GM21390 (cell line): ENCODE measurements around the gene MYO5B.

Experiments
- ATAC-seq: cut with Tn5 transposase; IDR thresholded peaks from one replicate; pipeline ENCODE4 v1.9.1; 2021; ENCODE audit not compliant: unreplicated experiment

Gene MYO5B

GRCh38 chr18:50075772-50076171 lies 119.2 kb downstream of the MYO5B start:
- no peak for ATAC-seq

GRCh38 chr18:50074404-50074803 lies 120.5 kb downstream of the MYO5B start:
- no peak for ATAC-seq

DNA sequence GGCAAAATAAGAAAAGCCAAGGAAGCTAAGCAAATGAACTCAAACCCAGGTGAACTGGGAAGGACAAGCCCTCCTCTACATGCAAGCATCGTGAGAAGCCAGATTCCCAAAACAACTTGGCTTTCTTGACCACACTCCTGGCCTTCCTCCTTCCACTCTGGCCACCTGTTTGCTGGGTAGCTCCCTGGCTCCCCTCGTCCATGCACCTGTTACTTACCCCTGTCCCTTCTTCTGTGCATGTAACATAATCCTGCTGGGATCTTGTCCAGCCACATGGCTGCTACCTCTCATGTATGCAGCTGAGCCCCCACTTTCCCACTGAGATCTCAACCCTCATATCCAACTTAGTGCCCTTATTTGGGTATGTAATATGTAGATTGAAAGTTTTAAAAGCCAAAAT lies 121.6 kb downstream of the MYO5B start:
- ATAC-seq: no peak

GRCh38 chr18:50072146-50072545 lies 122.8 kb downstream of the MYO5B start:
- no peak for ATAC-seq

- ATAC-seq: no peak
Observed at GRCh38 chr18:50071397-50071796, 123.5 kb downstream of the MYO5B start.

GRCh38 chr18:50069422-50069821 lies 125.5 kb downstream of the MYO5B start:
- no peak for ATAC-seq

GRCh38 chr18:50065527-50065926 lies 129.4 kb downstream of the MYO5B start:
- no peak for ATAC-seq

- ATAC-seq: no peak
Observed at GRCh38 chr18:50065039-50065438, 129.9 kb downstream of the MYO5B start.

GRCh38 chr18:50061876-50062517 lies 132.9 kb downstream of the MYO5B start:
- no peak for ATAC-seq

GRCh38 chr18:50060822-50061221 lies 134.1 kb downstream of the MYO5B start:
- no peak for ATAC-seq

GRCh38 chr18:50058731-50059130 lies 136.2 kb downstream of the MYO5B start:
- ATAC-seq: no peak

- no peak for ATAC-seq
Observed at GRCh38 chr18:50057009-50057408, 137.9 kb downstream of the MYO5B start.

GRCh38 chr18:50056185-50056584 lies 138.8 kb downstream of the MYO5B start:
- ATAC-seq: no peak

DNA sequence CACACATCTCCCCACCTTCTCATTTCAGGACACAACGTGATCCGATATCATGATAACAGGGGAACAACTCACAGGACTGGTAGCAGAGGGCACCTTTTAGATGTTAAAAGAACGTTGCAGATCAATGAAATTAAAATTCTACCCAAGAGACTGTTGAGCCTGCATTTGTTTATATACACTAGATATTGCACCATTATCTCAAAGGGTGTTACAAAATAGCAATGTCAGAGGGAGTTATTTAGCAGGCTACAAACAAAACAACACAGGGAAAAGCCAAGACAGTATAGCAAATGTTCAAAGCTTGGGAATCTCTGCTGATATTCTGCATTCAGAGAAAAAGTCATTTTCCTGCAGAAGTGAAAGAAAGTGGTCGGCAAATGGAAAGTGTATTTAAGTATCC lies 139.5 kb downstream of the MYO5B start:
- no peak for ATAC-seq

- ATAC-seq: no peak
Observed at GRCh38 chr18:50053111-50053510, 141.8 kb downstream of the MYO5B start.

DNA sequence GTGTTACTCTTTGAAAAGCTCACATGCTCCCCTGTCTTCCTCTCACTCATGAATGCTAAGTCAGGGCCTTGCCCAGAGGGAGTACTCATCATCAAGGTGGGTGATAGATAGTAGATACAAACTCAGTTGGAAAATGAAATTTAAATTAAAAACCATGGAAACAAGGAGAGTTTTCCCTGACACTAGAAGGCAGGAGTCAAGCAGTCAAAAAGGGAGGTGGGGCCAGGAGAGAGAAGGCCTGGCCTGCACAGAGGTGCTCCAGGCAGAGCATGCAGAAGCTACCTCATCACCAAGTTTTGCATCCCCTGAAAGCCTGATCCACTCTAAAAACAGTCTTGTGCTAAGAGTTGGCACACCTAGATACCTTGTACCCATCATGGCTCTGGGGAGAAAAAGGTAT lies 143.7 kb downstream of the MYO5B start:
- ATAC-seq: no peak

DNA sequence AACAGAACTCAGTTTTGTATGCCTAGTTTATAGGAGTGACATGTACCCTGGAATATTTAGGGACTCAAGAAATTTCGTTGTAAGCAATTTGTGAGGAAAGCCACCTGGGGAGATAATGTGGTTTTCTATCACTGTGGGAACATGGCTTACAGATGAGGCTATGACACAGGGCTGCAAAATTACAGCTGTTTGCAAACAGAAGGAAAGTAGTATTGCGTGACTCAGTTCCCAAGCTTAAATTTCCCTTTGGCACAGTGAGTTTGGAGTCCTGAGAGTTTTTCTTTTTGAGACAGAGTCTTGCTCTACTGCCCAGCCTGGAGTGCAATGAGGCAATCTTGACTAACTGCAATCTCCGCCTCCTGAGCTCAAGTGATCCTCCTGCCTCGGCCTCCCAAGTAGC lies 149.8 kb downstream of the MYO5B start:
- ATAC-seq: no peak

GRCh38 chr18:50044402-50044801 lies 150.5 kb downstream of the MYO5B start:
- ATAC-seq: no peak

- ATAC-seq: no peak
Observed at GRCh38 chr18:50042611-50043010, 152.3 kb downstream of the MYO5B start.

DNA sequence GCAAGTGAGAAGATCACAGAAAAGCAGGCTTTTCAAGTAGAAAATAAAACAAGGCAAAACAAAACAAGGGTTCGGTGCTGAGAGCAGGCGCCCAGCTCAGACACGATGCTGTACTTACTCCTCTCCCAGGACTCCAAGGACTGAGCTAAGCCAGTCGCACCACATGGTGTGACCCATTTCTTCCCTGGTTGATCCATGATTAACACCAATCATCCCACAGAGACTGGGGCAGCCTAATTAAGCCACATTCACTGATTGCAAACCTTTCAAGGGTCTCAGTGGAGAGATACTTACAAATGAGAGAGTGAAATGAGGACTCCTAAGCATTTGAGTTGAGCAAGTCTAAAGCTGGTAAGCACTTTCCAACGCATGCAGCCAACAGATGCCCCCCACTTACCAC lies 155.2 kb downstream of the MYO5B start:
- ATAC-seq: no peak

GRCh38 chr18:50038448-50038847 lies 156.5 kb downstream of the MYO5B start:
- ATAC-seq: no peak

GRCh38 chr18:50034029-50034428 lies 160.9 kb downstream of the MYO5B start:
- no peak for ATAC-seq

DNA sequence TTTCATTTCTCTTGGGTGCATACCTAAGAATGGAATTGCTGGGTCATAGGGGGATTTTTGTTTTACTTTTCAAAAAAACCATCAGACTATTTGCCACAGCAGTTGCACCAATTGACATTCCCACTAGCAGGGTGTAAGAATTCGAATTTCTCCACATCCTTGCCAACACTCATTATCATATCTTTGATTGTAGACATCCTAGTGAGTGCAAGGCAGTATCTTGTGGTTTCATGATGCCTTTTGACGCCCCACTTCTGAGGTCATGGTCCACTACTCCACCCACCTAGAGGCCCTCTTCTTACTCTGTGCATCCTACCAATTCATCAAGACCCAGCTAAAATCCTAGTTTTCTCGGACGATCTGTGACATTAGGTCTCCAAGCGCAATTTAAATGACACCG lies 161.9 kb downstream of the MYO5B start:
- ATAC-seq: no peak
